Left lung (tissue), 10 donors: ENCODE results near the gene COL6A1. TPM values are rescaled to one million over a fixed set of nuclear protein-coding genes. Genes with fewer than 3 reads are reported as not detected.
"Not testable (repeated sequence)": the region's sequence is repeated elsewhere in the genome, so short reads cannot be mapped to it uniquely, and the experiment has no call there.

ENCODE experiments used
- ATAC-seq: fragments of 200-7000 bp; cut with Tn5 transposase; one replicate; pipeline ENCODE4 v1.9.1; 2020; ENCODE audit warnings: moderate library complexity
- DNase-seq, 4 donors: peaks; one replicate each; pipeline ENCODE4 v3.0.0-alpha.2; 2013 to 2020
- H3K27ac ChIP-seq, 2 donors: fragments of 200-600 bp; sonication (generic) in 1 of 2; one replicate each; pipeline versions ENCODE4 v1.5.0 to v1.8.0; 2020 to 2021
- H3K27me3 ChIP-seq, 2 donors: fragments of 200-600 bp; sonication (generic) in 1 of 2; one replicate each; pipeline versions ENCODE4 v1.5.0 to v1.8.0; 2020 to 2021
- H3K36me3 ChIP-seq, 2 donors: fragments of 200-600 bp; sonication (generic) in 1 of 2; one replicate each; pipeline versions ENCODE4 v1.5.0 to v1.8.0; 2020 to 2021
- H3K4me1 ChIP-seq, 2 donors: fragments of 200-600 bp; one replicate each; pipeline ENCODE4 v1.8.0; 2021
- H3K4me3 ChIP-seq, 2 donors: fragments of 200-600 bp; sonication (generic) in 1 of 2; one replicate each; pipeline versions ENCODE4 v1.5.0 to v1.8.0; 2020 to 2021; ENCODE audit warnings: mild to moderate bottlenecking in 1 of 2
- H3K9me3 ChIP-seq, 2 donors: fragments of 200-600 bp; sonication (generic) in 1 of 2; one replicate each; pipeline versions ENCODE4 v1.5.0 to v1.8.0; 2020 to 2021
- CTCF ChIP-seq, 2 donors: fragments of 200-600 bp; sonication (generic) in 1 of 2; IDR thresholded peaks; one replicate each; pipeline versions ENCODE4 v1.5.0 to v1.8.0; 2021; ENCODE audit warnings: antibody characterized with exemption in 2 of 2
- intact Hi-C, 2 donors: fragments of 100-400 bp; cut with DNase I; formaldehyde crosslinking; loops; one replicate each; pipeline versions ENCODE4 v1.11.2 to v1.14.2; 2022
- polyA plus RNA-seq, 6 donors: library from polyadenylated mRNA; unstranded; fragments of 120-200 nt; gene quantifications; one replicate each; pipeline ENCODE4 v1.2.1, GENCODE V29; 2013; ENCODE audit not compliant: insufficient read length in 6 of 6
- total RNA-seq, 2 donors: library from RNA; stranded (reverse); fragmentation: NEBNext Ultra II Directional; extraction: Animal tissue kit (Norgen Biotek cat#: 25700); gene quantifications; one replicate each; pipeline ENCODE4 v1.2.1, GENCODE V29; 2021
- donor health status: DM: no; HTN: yes; CAD: no.
- donor health status: DM: no; HTN: no; CAD: no.

The COL6A1 gene
- total and polyA plus RNA-seq, 8 donors: 272 to 574 (median 341) TPM

GRCh38 chr21:45949928-45950739 lies 31.4 kb upstream of the COL6A1 start:
- intact Hi-C loops: no loop called here
- Histone ChIP-seq H3K27ac (no peak overlapping the region), H3K9me3 (no peaks in the 10 kb centered on the region), H3K36me3 (no peaks in the 10 kb centered on the region), H3K4me1 (peaks cover 0 to 12% of the 10 kb centered on the region in 2 donors), H3K4me3 (no peak overlapping the region), H3K27me3 (peaks cover 0 to 45% of the 10 kb centered on the region in 2 donors)
- no peak for TF ChIP-seq CTCF (IDR thresholded peaks at IDR 0.05)
- peak in 1 of 4 donors; percentile 65 for DNase-seq
- no peak for ATAC-seq

GRCh38 chr21:45950740-45951515 lies 30.6 kb upstream of the COL6A1 start:
- no peaks in the 10 kb centered on the region for H3K9me3 ChIP-seq
- no peak overlapping the region for H3K27ac ChIP-seq
- peaks cover 0 to 12% of the 10 kb centered on the region in 2 donors for H3K4me1 ChIP-seq
- no peaks in the 10 kb centered on the region for H3K36me3 ChIP-seq
- H3K4me3 ChIP-seq: no peak overlapping the region
- DNase-seq: peak in 3 of 4 donors; percentile 51 to 80 (median 75)
- intact Hi-C loops: no loop called here
- TF ChIP-seq CTCF (IDR thresholded peaks at IDR 0.05): no peak
- ATAC-seq: peak; percentile 81
- H3K27me3 ChIP-seq: peaks cover 0 to 45% of the 10 kb centered on the region in 2 donors

GRCh38 chr21:45951676-45952075 lies 29.9 kb upstream of the COL6A1 start:
- Histone ChIP-seq H3K36me3 (no peaks in the 10 kb centered on the region), H3K27me3 (peaks cover 0 to 45% of the 10 kb centered on the region in 2 donors), H3K27ac (no peak overlapping the region), H3K4me1 (peaks cover 0 to 12% of the 10 kb centered on the region in 2 donors), H3K4me3 (no peak overlapping the region), H3K9me3 (no peaks in the 10 kb centered on the region)
- no peak for ATAC-seq
- no peak for TF ChIP-seq CTCF (IDR thresholded peaks at IDR 0.05)
- DNase-seq: no peak
- intact Hi-C loops: no loop called here

- ATAC-seq, H3K4me3 ChIP-seq, H3K36me3 ChIP-seq, H3K9me3 ChIP-seq, H3K27ac ChIP-seq, DNase-seq, intact Hi-C loops: not testable (repeated sequence)
- Histone ChIP-seq H3K27me3 (peaks cover 0 to 45% of the 10 kb centered on the region in 2 donors), H3K4me1 (peaks cover 0 to 12% of the 10 kb centered on the region in 2 donors)
These were observed 29.0 kb upstream of the COL6A1 start for GRCh38 chr21:45952527-45952926.

- Histone ChIP-seq H3K27me3 (peaks cover 0 to 45% of the 10 kb centered on the region in 2 donors), H3K9me3 (no peaks in the 10 kb centered on the region), H3K27ac (no peak overlapping the region), H3K4me1 (peaks cover 0 to 12% of the 10 kb centered on the region in 2 donors), H3K36me3 (no peaks in the 10 kb centered on the region), H3K4me3 (no peak overlapping the region)
- no peak for TF ChIP-seq CTCF (IDR thresholded peaks at IDR 0.05)
- no peak for ATAC-seq
- DNase-seq: no peak
- intact Hi-C loops: no loop called here
These were observed 28.6 kb upstream of the COL6A1 start for GRCh38 chr21:45952974-45953373.
